GM21390 (cell line): Measurements from ENCODE around the gene ZNF592.

Experiments used
- ATAC-seq: cut with Tn5 transposase; IDR thresholded peaks from one replicate; pipeline ENCODE4 v1.9.1; 2021; ENCODE audit not compliant: unreplicated experiment

ZNF592 gene

DNA sequence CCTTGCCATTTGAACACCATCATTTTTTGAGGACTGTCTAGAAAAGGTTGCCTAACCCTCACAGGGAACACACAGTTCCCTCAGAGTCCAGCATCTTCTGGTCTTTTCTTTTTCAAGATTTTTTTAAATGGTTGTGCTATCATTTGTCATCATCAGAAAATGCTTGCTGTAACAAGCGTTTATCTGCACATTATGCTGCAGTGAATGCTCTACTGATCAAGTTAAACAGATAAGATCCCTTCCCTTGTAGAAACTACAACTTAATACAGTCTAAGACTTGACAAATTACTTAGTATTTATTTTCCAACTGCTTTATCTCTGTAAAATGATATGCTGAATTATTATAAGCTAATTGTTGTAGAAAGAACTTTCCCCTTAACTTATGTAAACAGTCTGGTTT is 56.8 kb downstream of the ZNF592 start:
- ATAC-seq, result no peak

- no peak for ATAC-seq
These were observed 58.8 kb downstream of the ZNF592 start for GRCh38 chr15:84807228-84807627.

GRCh38 chr15:84810073-84810840 is 61.9 kb downstream of the ZNF592 start:
- ATAC-seq, result no peak

DNA sequence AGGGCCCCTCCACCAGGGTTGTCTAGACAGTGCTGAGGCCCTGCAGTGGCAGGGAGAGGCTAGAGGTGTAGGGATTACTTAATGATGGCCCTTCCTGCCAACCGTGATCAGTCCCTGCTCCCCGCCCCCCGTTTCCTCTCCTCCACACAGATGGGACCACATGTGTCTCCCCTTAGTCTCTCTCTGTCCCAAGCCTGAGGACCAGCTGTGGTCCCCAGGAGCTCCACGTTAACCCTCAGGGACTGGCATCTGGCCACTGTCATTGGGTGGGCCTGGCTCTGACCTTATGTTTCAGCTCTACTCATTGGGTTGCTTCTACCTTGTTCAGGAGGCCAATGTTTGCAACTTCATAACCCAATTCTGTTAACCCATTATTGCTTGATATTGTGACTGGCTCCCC is 62.8 kb downstream of the ZNF592 start:
- ATAC-seq, result no peak

- ATAC-seq, result no peak
These were observed 63.4 kb downstream of the ZNF592 start for GRCh38 chr15:84811828-84812227.

DNA sequence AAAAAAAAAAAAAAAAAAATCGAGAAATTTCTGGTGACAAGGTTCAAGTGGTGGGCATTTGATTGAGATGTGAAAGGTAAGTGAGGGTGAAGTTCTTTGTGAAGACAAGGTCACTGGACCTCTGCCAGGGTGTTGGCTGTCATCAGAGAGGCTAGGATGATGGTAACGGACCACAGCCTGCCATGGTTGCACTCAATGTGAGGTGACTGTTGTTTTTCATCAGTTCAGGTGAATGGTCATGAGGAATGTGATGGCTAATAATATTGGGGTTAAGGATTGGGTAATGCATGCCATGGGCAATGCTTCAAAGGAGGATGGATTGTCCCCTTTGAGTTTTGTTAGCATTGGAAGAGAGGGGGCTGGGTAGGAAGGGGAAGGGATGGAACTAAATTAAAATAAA is 64.5 kb downstream of the ZNF592 start:
- ATAC-seq, result no peak

GRCh38 chr15:84813435-84813834 is 65.0 kb downstream of the ZNF592 start:
- ATAC-seq, result no peak

- ATAC-seq, result no peak
These were observed 65.5 kb downstream of the ZNF592 start for GRCh38 chr15:84813931-84814330.

DNA sequence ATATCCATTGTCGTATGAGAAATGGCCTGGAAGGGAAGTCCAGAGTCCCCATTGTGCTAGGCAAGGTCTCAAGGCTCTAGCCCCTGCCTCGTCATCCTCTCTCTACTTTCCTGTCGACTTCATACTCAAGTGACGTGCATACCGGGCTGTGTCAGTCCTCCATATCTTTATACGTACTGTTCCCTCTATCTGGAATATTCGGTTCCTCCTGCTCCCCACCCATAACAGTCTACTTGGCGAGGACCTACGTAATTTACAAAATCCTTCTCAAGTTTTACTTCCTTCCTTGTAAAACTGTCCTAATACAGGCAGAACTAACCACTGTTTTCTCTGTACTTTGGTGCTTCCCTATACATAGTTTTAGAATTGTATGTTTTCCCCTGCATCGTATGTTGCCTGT is 66.5 kb downstream of the ZNF592 start:
- no peak for ATAC-seq

DNA sequence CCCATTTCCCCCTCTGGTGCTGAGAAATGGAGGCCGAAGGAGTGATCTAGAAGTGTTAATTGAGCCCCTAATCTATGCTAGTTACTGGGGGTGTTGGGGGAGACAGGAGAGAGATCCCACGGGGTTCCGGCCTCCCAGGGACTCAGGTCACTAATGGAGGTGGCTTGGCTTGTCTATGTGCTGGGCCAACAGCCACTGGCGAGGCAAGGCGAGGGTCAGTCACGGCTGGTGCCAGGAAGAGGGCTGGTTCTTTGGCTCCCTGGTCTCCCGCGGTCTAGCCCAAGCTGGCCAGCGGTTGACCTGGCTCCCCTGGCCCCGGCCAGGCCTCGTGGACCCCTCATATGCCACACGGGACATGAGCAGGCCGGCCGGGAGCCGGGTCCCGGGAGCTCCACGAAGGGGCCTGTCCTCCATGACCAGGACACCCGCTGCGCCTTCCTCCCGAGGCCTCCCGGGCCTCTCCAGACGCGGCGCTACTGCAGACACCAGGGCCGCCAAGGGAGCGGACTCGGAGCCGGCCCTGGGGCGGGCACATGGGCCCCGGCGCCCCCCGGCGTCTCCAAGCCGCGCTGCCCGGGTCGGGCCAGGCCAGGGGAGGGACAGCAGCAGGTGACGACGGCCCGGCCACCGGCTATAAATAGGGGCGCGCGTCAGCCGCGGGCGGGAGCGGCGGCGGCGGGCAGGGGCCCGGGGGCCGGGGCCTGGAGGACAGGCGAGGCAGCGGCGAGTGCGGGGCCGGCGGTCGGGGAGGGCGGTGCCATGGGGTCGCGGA is 68.5 kb downstream of the ZNF592 start, which contains the start of gene ALPK3:
TSS of gene ALPK3 (plus strand) at position 663 of the 772 bp plus-strand sequence. CDS start at position 760, 97 bp downstream.
- no peak for ATAC-seq

DNA sequence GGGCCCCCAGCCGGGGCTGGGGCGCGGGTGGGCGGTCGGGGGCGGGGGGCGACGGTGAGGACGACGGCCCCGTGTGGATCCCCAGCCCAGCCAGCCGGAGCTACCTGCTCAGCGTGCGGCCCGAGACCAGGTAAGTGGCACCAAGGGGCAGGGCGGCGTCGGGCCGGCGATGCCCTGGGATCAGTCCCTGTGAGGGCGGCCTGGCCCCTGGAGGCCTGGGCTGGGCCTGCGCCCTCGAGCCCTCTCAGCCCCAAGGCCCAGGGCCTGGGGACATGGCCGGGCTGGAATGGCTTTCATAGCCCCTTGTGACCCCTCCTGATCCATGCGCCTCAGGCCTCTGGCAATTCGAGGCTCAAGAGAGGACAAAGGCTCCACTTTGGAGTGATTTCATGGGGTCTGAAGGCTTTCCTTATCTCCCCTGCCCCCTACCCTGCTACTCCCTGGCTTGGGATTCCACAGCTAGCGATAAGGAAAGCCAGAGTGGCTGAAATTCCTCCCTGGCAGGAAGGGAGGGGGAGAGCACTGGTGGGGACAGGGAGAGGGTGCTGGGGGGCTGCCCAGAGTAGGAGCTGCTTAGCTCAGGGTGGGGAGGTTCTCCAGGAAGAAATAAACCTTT is 69.2 kb downstream of the ZNF592 start:
- ATAC-seq, result no peak

GRCh38 chr15:84818261-84819131 is 70.1 kb downstream of the ZNF592 start:
- ATAC-seq, result no peak

- no peak for ATAC-seq
These were observed 70.9 kb downstream of the ZNF592 start for GRCh38 chr15:84819291-84819768.

DNA sequence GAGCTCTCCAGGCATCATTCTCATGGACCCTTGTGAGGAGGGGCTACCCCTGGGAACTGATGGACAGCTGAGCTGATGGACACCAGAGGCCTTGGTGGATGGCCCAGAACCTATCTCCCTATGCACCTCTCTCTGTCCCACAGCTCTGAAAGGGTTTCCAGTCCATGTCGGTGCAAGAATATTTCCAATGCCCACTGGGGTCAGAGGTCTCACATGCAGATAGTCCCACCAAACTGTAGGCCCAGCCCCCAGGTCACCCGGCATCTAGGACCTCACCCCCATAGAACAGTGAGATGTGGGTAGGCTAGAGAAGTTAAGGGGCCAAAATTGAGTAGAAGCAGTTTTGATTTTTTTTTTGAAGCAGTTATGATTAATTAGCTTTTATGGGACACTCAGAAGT is 71.4 kb downstream of the ZNF592 start:
- ATAC-seq, result no peak

DNA sequence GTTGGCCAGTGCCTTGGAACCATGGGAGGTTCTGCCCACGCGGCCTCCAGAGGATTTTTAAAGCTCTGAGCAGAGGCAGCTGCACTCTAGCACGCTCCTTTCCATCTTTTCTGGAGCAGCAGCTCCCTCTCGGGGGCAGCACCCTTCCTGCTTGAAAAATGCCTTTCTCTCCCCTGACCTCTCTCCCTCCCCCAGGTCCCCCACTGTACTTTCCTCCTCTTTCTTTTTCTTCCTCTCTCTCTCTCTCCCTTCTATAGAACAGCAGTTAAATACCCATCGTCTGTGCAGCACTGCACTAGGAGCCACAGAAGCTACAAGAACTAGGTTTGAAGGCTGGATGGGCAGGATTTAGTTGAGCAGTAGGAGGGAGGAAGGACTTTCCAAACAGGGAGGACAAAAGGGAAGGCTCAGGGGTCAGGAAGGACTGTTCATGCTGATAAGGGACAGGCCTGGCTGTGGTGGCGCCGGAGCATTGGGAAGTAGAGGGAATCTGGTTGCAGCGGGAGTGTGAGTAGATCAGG is 73.2 kb downstream of the ZNF592 start:
- ATAC-seq, result no peak

- ATAC-seq, result no peak
These were observed 74.4 kb downstream of the ZNF592 start for GRCh38 chr15:84822653-84823281.

DNA sequence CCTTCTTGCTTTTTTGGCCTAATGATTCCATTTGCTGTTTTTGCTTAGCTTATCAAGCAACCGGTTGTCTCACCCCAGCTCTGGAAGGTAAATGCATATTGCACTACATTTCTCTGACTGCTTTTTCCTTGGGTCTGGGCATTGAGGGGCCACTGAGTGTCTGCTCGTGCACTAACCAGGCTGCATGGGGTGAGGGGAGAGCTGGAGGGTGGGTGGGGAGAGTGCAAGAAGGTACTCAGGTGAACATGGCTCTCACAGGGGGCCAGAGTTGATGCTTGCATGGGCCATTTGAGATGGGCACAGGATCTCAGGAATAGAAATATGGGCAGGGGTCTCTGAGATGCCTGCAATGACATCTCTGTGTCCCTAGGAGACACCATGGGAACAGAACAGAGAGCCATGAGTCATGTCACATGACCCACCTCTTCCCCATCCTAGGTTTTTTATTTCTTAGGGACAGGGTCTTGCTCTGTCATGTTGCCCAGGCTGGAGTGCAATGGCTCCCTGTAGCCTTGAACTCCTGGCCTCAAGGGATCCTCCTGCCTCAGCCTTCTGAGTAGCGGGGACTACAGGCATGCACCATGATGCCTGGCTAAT is 75.0 kb downstream of the ZNF592 start:
- no peak for ATAC-seq

- ATAC-seq, result no peak
These were observed 76.0 kb downstream of the ZNF592 start for GRCh38 chr15:84824260-84825007.

DNA sequence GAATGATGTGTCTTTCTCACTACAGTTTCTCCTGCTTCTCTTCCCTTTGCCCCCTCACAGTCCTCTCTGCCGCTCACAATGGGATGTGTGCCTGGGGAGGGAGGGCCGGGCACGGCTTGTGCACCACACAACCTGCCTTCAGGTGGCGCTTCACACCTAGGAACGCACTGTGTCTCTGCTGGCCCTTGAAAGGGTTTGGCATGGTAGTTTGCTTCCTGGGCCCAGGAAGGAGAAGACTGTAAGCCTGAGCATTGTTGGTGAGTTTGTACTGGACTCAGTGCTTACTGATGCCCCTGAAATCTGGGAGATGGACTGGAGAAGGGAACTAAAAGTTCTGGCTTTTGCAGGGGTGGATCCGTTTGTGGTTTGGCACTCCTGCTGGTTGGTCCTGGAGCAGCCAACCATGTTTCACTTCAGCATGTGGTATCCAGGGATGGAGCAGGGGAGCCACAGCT is 78.0 kb downstream of the ZNF592 start:
- no peak for ATAC-seq
